WTC11 (cell line): Measurements from ENCODE around the gene SMKR1. TPM values are rescaled to one million over a fixed set of nuclear protein-coding genes. Genes with fewer than 3 reads are reported as not detected.

Experiments
- ATAC-seq: fragments of 200-7000 bp; cut with Tn5 transposase; 2 replicates; pipeline ENCODE4 v1.10.0; 2021; ENCODE audit warnings: mild to moderate bottlenecking, moderate library complexity
- CTCF ChIA-PET: fragments of 300-600 bp; sonication (Branson Sonifier 250); formaldehyde crosslinking; loops from one replicate; lab custom pipeline; 2021; ENCODE audit warnings: antibody characterized with exemption; lab: Charles Lee
- POLR2A ChIA-PET: fragments of 350-600 bp; sonication (Branson Sonifier 250); formaldehyde crosslinking; loops from one replicate; lab custom pipeline; 2021; ENCODE audit warnings: antibody characterized with exemption; lab: Charles Lee
- DNase-seq: peaks from one replicate; pipeline ENCODE4 v3.0.0; 2021; ENCODE audit warnings: low spot score
- H3K27ac Mint-ChIP-seq: 2 replicates; pipeline ENCODE4 v1.8.0; 2021; ENCODE audit warnings: mixed read lengths
- H3K27me3 Mint-ChIP-seq: 2 replicates; pipeline ENCODE4 v1.8.0; 2021; ENCODE audit warnings: low read depth, mild to moderate bottlenecking, moderate library complexity, mixed read lengths
- H3K36me3 Mint-ChIP-seq: 2 replicates; pipeline ENCODE4 v1.8.0; 2021; ENCODE audit warnings: mixed read lengths
- H3K4me1 Mint-ChIP-seq: 2 replicates; pipeline ENCODE4 v1.8.0; 2022; ENCODE audit warnings: mixed read lengths
- H3K4me3 Mint-ChIP-seq: 2 replicates; pipeline ENCODE4 v1.8.0; 2021; ENCODE audit warnings: mild to moderate bottlenecking, moderate library complexity, mixed read lengths
- H3K9me3 Mint-ChIP-seq: 2 replicates; pipeline ENCODE4 v1.8.0; 2021; ENCODE audit warnings: mixed read lengths
- ATF3 ChIP-seq: sonication (generic); formaldehyde crosslinking; conservative IDR thresholded peaks from 2 replicates; pipeline ENCODE4 v1.8.1; 2022; ENCODE audit warnings: mild to moderate bottlenecking, missing genetic modification reagents
- CBFB ChIP-seq: sonication (generic); formaldehyde crosslinking; IDR thresholded peaks from 2 replicates; pipeline ENCODE4 v1.8.1; 2022; ENCODE audit warnings: mild to moderate bottlenecking, low read depth, missing genetic modification reagents
- CREM ChIP-seq: sonication (generic); formaldehyde crosslinking; IDR thresholded peaks from 2 replicates; pipeline ENCODE4 v1.8.1; 2022; ENCODE audit warnings: mild to moderate bottlenecking, missing genetic modification reagents, moderate library complexity
- CTCF ChIP-seq: fragments of 200-600 bp; IDR thresholded peaks from 2 replicates; pipeline ENCODE4 v1.8.0; 2022; ENCODE audit warnings: antibody characterized with exemption
- JAZF1 ChIP-seq: fragments of 250-450 bp; sonication (Bioruptor Pico); IDR thresholded peaks from 2 replicates; pipeline ENCODE4 v1.9.0; 2021; ENCODE audit warnings: moderate library complexity, mild to moderate bottlenecking, inconsistent platforms
- MXD4 ChIP-seq: fragments of 250-450 bp; sonication (Bioruptor Pico); IDR thresholded peaks from 2 replicates; pipeline ENCODE4 v1.8.0; 2021; ENCODE audit warnings: mild to moderate bottlenecking, moderate library complexity, borderline replicate concordance
- NFE2L1 ChIP-seq: sonication (generic); formaldehyde crosslinking; IDR thresholded peaks from 2 replicates; pipeline ENCODE4 v1.8.1; 2023; ENCODE audit warnings: missing genetic modification reagents
- OVOL2 ChIP-seq: fragments of 250-450 bp; sonication (Bioruptor Pico); IDR thresholded peaks from 2 replicates; pipeline ENCODE4 v1.9.0; 2021; ENCODE audit warnings: mild to moderate bottlenecking, borderline replicate concordance
- RELA ChIP-seq: sonication (generic); formaldehyde crosslinking; IDR thresholded peaks from 2 replicates; pipeline ENCODE4 v1.8.1; 2022; ENCODE audit warnings: missing genetic modification reagents, mild to moderate bottlenecking, borderline replicate concordance
- RORB ChIP-seq: fragments of 250-450 bp; sonication (Bioruptor Pico); IDR thresholded peaks from 2 replicates; pipeline ENCODE4 v1.9.0; 2021; ENCODE audit warnings: mild to moderate bottlenecking
- TP53 ChIP-seq: sonication (generic); formaldehyde crosslinking; IDR thresholded peaks from 2 replicates; pipeline ENCODE4 v1.8.1; 2023; ENCODE audit warnings: mild to moderate bottlenecking, missing genetic modification reagents
- ZNF121 ChIP-seq: sonication (generic); formaldehyde crosslinking; IDR thresholded peaks from 2 replicates; pipeline ENCODE4 v1.8.0; 2023; ENCODE audit warnings: missing genetic modification reagents
- ZNF232 ChIP-seq: sonication (generic); formaldehyde crosslinking; IDR thresholded peaks from 2 replicates; pipeline ENCODE4 v1.8.0; 2022; ENCODE audit warnings: mild to moderate bottlenecking, missing genetic modification reagents
- ZNF396 ChIP-seq: fragments of 250-450 bp; sonication (Bioruptor Pico); IDR thresholded peaks from 2 replicates; pipeline ENCODE4 v1.8.0; 2021; ENCODE audit warnings: mild to moderate bottlenecking, moderate library complexity, borderline replicate concordance
- ZNF416 ChIP-seq: fragments of 250-450 bp; sonication (Bioruptor Pico); IDR thresholded peaks from 2 replicates; pipeline ENCODE4 v1.9.0; 2021; ENCODE audit warnings: mild to moderate bottlenecking, inconsistent platforms
- ZNF423 ChIP-seq: fragments of 250-450 bp; sonication (Bioruptor Pico); IDR thresholded peaks from 2 replicates; pipeline ENCODE4 v2.1.2; 2022; ENCODE audit warnings: mild to moderate bottlenecking, moderate library complexity
- total RNA-seq: library from RNA; stranded (reverse); gene quantifications from 3 replicates; pipeline ENCODE4 v1.2.3, GENCODE V29; 2021
- TF ChIP-seq, protein P1 (sequence below): sonication (generic); formaldehyde crosslinking; IDR thresholded peaks from 2 replicates; pipeline ENCODE4 v1.8.1; 2023; ENCODE audit warnings: mild to moderate bottlenecking, missing genetic modification reagents, borderline replicate concordance
- TF ChIP-seq, protein P2 (sequence below): sonication (generic); formaldehyde crosslinking; IDR thresholded peaks from 2 replicates; pipeline ENCODE4 v1.8.0; 2023; ENCODE audit warnings: missing genetic modification reagents, mild to moderate bottlenecking, borderline replicate concordance

Gene SMKR1
- total RNA-seq, 1 experiment from 2014 or later: 0.50 TPM

GRCh38 chr7:129466796-129467195, 35.5 kb upstream of the SMKR1 start:
- ATAC-seq (no peak), DNase-seq (no peak)
- no peak overlapping the region for H3K4me3 Mint-ChIP-seq
- H3K9me3 Mint-ChIP-seq: no peaks in the 10 kb centered on the region
- peaks cover 21% of the 10 kb centered on the region for H3K4me1 Mint-ChIP-seq
- no peak overlapping the region for H3K27ac Mint-ChIP-seq
- H3K36me3 Mint-ChIP-seq: no peaks in the 10 kb centered on the region
- ChIA-PET CTCF (interaction anchor here (5.5 kb wide), 1 partner anchor 99 kb away, joined by 59 read pairs; no protein-coding TSS in a partner anchor), POLR2A (no interaction called here)
- TF ChIP-seq NFE2L1 (CRISPR knock-in tag): no peak
- no peak for TF ChIP-seq ZNF232
- no peak for TF ChIP-seq ATF3
- TF ChIP-seq RORB (CRISPR knock-in tag): no peak
- TF ChIP-seq ZNF121 (CRISPR knock-in tag): no peak
- TF ChIP-seq, protein P1, sequence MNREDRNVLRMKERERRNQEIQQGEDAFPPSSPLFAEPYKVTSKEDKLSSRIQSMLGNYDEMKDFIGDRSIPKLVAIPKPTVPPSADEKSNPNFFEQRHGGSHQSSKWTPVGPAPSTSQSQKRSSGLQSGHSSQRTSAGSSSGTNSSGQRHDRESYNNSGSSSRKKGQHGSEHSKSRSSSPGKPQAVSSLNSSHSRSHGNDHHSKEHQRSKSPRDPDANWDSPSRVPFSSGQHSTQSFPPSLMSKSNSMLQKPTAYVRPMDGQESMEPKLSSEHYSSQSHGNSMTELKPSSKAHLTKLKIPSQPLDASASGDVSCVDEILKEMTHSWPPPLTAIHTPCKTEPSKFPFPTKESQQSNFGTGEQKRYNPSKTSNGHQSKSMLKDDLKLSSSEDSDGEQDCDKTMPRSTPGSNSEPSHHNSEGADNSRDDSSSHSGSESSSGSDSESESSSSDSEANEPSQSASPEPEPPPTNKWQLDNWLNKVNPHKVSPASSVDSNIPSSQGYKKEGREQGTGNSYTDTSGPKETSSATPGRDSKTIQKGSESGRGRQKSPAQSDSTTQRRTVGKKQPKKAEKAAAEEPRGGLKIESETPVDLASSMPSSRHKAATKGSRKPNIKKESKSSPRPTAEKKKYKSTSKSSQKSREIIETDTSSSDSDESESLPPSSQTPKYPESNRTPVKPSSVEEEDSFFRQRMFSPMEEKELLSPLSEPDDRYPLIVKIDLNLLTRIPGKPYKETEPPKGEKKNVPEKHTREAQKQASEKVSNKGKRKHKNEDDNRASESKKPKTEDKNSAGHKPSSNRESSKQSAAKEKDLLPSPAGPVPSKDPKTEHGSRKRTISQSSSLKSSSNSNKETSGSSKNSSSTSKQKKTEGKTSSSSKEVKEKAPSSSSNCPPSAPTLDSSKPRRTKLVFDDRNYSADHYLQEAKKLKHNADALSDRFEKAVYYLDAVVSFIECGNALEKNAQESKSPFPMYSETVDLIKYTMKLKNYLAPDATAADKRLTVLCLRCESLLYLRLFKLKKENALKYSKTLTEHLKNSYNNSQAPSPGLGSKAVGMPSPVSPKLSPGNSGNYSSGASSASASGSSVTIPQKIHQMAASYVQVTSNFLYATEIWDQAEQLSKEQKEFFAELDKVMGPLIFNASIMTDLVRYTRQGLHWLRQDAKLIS (CRISPR knock-in tag): no peak
- no peak for TF ChIP-seq CTCF
- TF ChIP-seq TP53 (CRISPR knock-in tag): no peak
- no peak for TF ChIP-seq ZNF423
- H3K27me3 Mint-ChIP-seq: no peaks in the 10 kb centered on the region

- TF ChIP-seq CBFB (CRISPR knock-in tag): no peak
- no peak for TF ChIP-seq JAZF1 (CRISPR knock-in tag)
- no peak for TF ChIP-seq MXD4 (CRISPR knock-in tag)
- TF ChIP-seq OVOL2 (CRISPR knock-in tag): no peak
- TF ChIP-seq ZNF416 (CRISPR knock-in tag): no peak
- no peak for TF ChIP-seq CREM (CRISPR knock-in tag)
- TF ChIP-seq, protein P2, sequence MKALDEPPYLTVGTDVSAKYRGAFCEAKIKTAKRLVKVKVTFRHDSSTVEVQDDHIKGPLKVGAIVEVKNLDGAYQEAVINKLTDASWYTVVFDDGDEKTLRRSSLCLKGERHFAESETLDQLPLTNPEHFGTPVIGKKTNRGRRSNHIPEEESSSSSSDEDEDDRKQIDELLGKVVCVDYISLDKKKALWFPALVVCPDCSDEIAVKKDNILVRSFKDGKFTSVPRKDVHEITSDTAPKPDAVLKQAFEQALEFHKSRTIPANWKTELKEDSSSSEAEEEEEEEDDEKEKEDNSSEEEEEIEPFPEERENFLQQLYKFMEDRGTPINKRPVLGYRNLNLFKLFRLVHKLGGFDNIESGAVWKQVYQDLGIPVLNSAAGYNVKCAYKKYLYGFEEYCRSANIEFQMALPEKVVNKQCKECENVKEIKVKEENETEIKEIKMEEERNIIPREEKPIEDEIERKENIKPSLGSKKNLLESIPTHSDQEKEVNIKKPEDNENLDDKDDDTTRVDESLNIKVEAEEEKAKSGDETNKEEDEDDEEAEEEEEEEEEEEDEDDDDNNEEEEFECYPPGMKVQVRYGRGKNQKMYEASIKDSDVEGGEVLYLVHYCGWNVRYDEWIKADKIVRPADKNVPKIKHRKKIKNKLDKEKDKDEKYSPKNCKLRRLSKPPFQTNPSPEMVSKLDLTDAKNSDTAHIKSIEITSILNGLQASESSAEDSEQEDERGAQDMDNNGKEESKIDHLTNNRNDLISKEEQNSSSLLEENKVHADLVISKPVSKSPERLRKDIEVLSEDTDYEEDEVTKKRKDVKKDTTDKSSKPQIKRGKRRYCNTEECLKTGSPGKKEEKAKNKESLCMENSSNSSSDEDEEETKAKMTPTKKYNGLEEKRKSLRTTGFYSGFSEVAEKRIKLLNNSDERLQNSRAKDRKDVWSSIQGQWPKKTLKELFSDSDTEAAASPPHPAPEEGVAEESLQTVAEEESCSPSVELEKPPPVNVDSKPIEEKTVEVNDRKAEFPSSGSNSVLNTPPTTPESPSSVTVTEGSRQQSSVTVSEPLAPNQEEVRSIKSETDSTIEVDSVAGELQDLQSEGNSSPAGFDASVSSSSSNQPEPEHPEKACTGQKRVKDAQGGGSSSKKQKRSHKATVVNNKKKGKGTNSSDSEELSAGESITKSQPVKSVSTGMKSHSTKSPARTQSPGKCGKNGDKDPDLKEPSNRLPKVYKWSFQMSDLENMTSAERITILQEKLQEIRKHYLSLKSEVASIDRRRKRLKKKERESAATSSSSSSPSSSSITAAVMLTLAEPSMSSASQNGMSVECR (CRISPR knock-in tag): no peak
- no peak for TF ChIP-seq ZNF396 (CRISPR knock-in tag)
- TF ChIP-seq, protein P1 (CRISPR knock-in tag): no peak
- TF ChIP-seq ZNF423: no peak
- TF ChIP-seq RELA (CRISPR knock-in tag): no peak
- TF ChIP-seq ZNF232: no peak
- POLR2A ChIA-PET: no interaction called here
- Mint-ChIP-seq H3K9me3 (no peaks in the 10 kb centered on the region), H3K27me3 (no peaks in the 10 kb centered on the region), H3K27ac (no peak overlapping the region), H3K4me1 (peaks cover 21% of the 10 kb centered on the region), H3K36me3 (no peaks in the 10 kb centered on the region), H3K4me3 (no peak overlapping the region)
- no peak for DNase-seq
- no peak for ATAC-seq
- CTCF ChIA-PET: interaction anchor here (5.5 kb wide), 1 partner anchor 101 kb away, joined by 59 read pairs; no protein-coding TSS in a partner anchor
Measured at GRCh38 chr7:129468087-129468486, 34.2 kb upstream of the SMKR1 start.
